SH-SY5Y (cell line): ENCODE data around the gene GDA.

Experiments used
- GATA2 ChIP-seq: IDR thresholded peaks from 2 replicates; pipeline ENCODE4 v1.6.1; 2011; ENCODE audit warnings: mild to moderate bottlenecking, low read depth, low read length
- GATA3 ChIP-seq: IDR thresholded peaks from 2 replicates; pipeline ENCODE4 v1.6.1; 2011; ENCODE audit warnings: low read depth, mild to moderate bottlenecking, low read length, moderate library complexity

- TF ChIP-seq GATA2 (no peak), GATA3 (no peak)
Observed at GRCh38 chr9:72127753-72128152, 21.5 kb upstream of the GDA start.
